HepG2 (cell line): Measurements from ENCODE around the gene SLC39A3.

ENCODE experiments used
- EZH2 ChIP-seq: conservative IDR thresholded peaks from 2 replicates; pipeline ENCODE4 v1.6.1; 2012; ENCODE audit warnings: mild to moderate bottlenecking, low read depth, low read length, moderate library complexity
- NFYB ChIP-seq: sonication (generic); formaldehyde crosslinking; IDR thresholded peaks from 2 replicates; pipeline ENCODE4 v1.4.0; 2020; ENCODE audit warnings: missing genetic modification reagents
- TP53 ChIP-seq: sonication (generic); formaldehyde crosslinking; conservative IDR thresholded peaks from 2 replicates; pipeline ENCODE4 v1.4.0; 2020; ENCODE audit warnings: missing genetic modification reagents
- ZNF780A ChIP-seq: sonication (generic); formaldehyde crosslinking; IDR thresholded peaks from 2 replicates; pipeline ENCODE4 v1.8.0; 2022; ENCODE audit warnings: mild to moderate bottlenecking, missing genetic modification reagents, moderate library complexity
- TF ChIP-seq, protein P1 (sequence below): sonication (generic); formaldehyde crosslinking; IDR thresholded peaks from 2 replicates; pipeline ENCODE4 v1.5.0; 2020; ENCODE audit warnings: mild to moderate bottlenecking, missing genetic modification reagents, moderate library complexity

GRCh38 chr19:2711875-2712205, 28.0 kb downstream of the SLC39A3 start:
- TF ChIP-seq, protein P1, sequence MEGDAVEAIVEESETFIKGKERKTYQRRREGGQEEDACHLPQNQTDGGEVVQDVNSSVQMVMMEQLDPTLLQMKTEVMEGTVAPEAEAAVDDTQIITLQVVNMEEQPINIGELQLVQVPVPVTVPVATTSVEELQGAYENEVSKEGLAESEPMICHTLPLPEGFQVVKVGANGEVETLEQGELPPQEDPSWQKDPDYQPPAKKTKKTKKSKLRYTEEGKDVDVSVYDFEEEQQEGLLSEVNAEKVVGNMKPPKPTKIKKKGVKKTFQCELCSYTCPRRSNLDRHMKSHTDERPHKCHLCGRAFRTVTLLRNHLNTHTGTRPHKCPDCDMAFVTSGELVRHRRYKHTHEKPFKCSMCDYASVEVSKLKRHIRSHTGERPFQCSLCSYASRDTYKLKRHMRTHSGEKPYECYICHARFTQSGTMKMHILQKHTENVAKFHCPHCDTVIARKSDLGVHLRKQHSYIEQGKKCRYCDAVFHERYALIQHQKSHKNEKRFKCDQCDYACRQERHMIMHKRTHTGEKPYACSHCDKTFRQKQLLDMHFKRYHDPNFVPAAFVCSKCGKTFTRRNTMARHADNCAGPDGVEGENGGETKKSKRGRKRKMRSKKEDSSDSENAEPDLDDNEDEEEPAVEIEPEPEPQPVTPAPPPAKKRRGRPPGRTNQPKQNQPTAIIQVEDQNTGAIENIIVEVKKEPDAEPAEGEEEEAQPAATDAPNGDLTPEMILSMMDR (CRISPR knock-in tag) = no peak
- TF ChIP-seq EZH2 (no peak), ZNF780A (no peak), NFYB (no peak), TP53 (CRISPR knock-in tag) (no peak)
